ENCODE measurements around the gene PPP1R16B.

Gene PPP1R16B

GRCh38 chr20:38789503-38790199, 15.8 kb upstream of the PPP1R16B start (continued):
- TF ChIP-seq PRDM4 (tag by site-specific recombination; IDR thresholded peaks at IDR 0.05): 0 out of 2 replicates have a peak, but pooled peaks have one; percentile 35

GRCh38 chr20:38790200-38791053, 15.1 kb upstream of the PPP1R16B start:
- no peak overlapping the region for H3K4me3 ChIP-seq (ENCODE audit: low read depth, low read length)
- TF ChIP-seq ZNF629 (tag by site-specific recombination; IDR thresholded peaks at IDR 0.05) (peak; percentile 40; the same call in 1 of the 2 replicates), ZNF777 (tag by site-specific recombination; IDR thresholded peaks at IDR 0.05; ENCODE audit: borderline replicate concordance) (no peak), ZNF558 (tag by site-specific recombination; IDR thresholded peaks at IDR 0.05) (no peak), ZNF341 (tag by site-specific recombination; IDR thresholded peaks at IDR 0.05; ENCODE audit: low read depth) (peak; percentile 49; the same call in 1 of the 2 replicates), CTCF (tag by site-specific recombination; IDR thresholded peaks at IDR 0.05) (peak; percentile 46), ZNF433 (tag by site-specific recombination; IDR thresholded peaks at IDR 0.05; ENCODE audit: low read depth) (no peak), ZNF174 (tag by site-specific recombination; IDR thresholded peaks at IDR 0.05) (no peak), ZNF658 (tag by site-specific recombination; IDR thresholded peaks at IDR 0.05) (no peak), ZBTB1 (tag by site-specific recombination; IDR thresholded peaks at IDR 0.05) (no peak), ZNF701 (tag by site-specific recombination; IDR thresholded peaks at IDR 0.05) (no peak), SCRT2 (tag by site-specific recombination; IDR thresholded peaks at IDR 0.05) (peak; percentile 74), ZNF654 (tag by site-specific recombination; IDR thresholded peaks at IDR 0.05; ENCODE audit: low read depth) (peak; percentile 49; the same call in 1 of the 2 replicates), PRDM10 (tag by site-specific recombination; IDR thresholded peaks at IDR 0.05) (0 out of 2 replicates have a peak, but pooled peaks have one; percentile 11), ZFP41 (tag by site-specific recombination; IDR thresholded peaks at IDR 0.05; ENCODE audit: borderline replicate concordance) (no peak), ZNF837 (tag by site-specific recombination; IDR thresholded peaks at IDR 0.05) (no peak), ZNF239 (tag by site-specific recombination; IDR thresholded peaks at IDR 0.05) (no peak), ZBTB17 (tag by site-specific recombination; IDR thresholded peaks at IDR 0.05) (no peak)
- ChIA-PET CTCF (interaction anchor here (0.6 to 3.7 kb wide), 28 partner anchors 8 to 256 kb away, joined by 3 to 23 read pairs (median 5); partner anchors contain the start of genes ACTR5, FAM83D and PPP1R16B), POLR2A (no interaction called here)
- no peaks in the 10 kb centered on the region for H3K4me1 ChIP-seq (ENCODE audit: control insufficient read depth, insufficient read depth, low read length)
- H3K9me3 ChIP-seq (ENCODE audit: control insufficient read depth, insufficient read depth, low read depth, low read length): no peaks in the 10 kb centered on the region
- H3K27ac ChIP-seq (ENCODE audit: extremely low read depth, low read depth, low read length): no peak overlapping the region
- H3K36me3 ChIP-seq (ENCODE audit: control insufficient read depth in 2 of 2, insufficient read depth in 1 of 2, low read length in 2 of 2): no peaks in the 10 kb centered on the region
